ELF-1 (cell line): ENCODE data around the gene MGAT3.

Source experiments
- DNase-seq: peaks from one replicate; pipeline ENCODE4 v3.0.0-alpha.2; 2016; ENCODE audit warnings: low read depth, low spot score

The MGAT3 gene

GRCh38 chr22:39528681-39529486, 72.1 kb downstream of the MGAT3 start:
- DNase-seq: peak; percentile 96

GRCh38 chr22:39529487-39529851, 72.7 kb downstream of the MGAT3 start:
- no peak for DNase-seq

- no peak for DNase-seq
Observed at GRCh38 chr22:39530116-39530515, 73.3 kb downstream of the MGAT3 start.

GRCh38 chr22:39530692-39531331, 74.0 kb downstream of the MGAT3 start:
- peak; percentile 55 for DNase-seq

GRCh38 chr22:39532215-39533073, 75.6 kb downstream of the MGAT3 start, which contains the start of gene RPS19BP1:
RPS19BP1 (minus strand) TSS chr22:39532748; CDS start chr22:39532738, 10 bp downstream.
- DNase-seq: peak; percentile 100

GRCh38 chr22:39534092-39534506, 77.3 kb downstream of the MGAT3 start:
- peak; percentile 47 for DNase-seq

GRCh38 chr22:39534591-39535356, 78.0 kb downstream of the MGAT3 start:
- DNase-seq: peak; percentile 93

- DNase-seq: no peak
Observed at GRCh38 chr22:39535357-39535725, 78.5 kb downstream of the MGAT3 start.

- DNase-seq: no peak
Observed at GRCh38 chr22:39535831-39536449, 79.1 kb downstream of the MGAT3 start.

GRCh38 chr22:39536711-39537110, 79.9 kb downstream of the MGAT3 start:
- DNase-seq: no peak

- DNase-seq: no peak
Observed at GRCh38 chr22:39537975-39538374, 81.2 kb downstream of the MGAT3 start.
